ENCODE measurements around the gene INO80C. TPM values are rescaled to one million over a fixed set of nuclear protein-coding genes. Genes with fewer than 3 reads are reported as not detected.

The INO80C gene
- total RNA-seq, 4 donors from 2014 or later, result 5.3 to 6.4 (median 5.5) TPM

GRCh38 chr18:35441857-35442595 lies 55.7 kb downstream of the INO80C start:
- H3K4me1 ChIP-seq, result no peaks in the 10 kb centered on the region
- no peak overlapping the region for H3K27ac ChIP-seq
- in situ Hi-C loops (cut with MboI; ENCODE audit: low sequenced_read_pairs in 4 of 4), result no loop called here
- ATAC-seq (no peak), DNase-seq (no peak)
- H3K27me3 ChIP-seq, result no peaks in the 10 kb centered on the region
- no peaks in the 10 kb centered on the region for H3K9me3 ChIP-seq
- intact Hi-C loops (cut with DNase I; ENCODE audit: low total_unique reads), result no loop called here
- H3K4me3 ChIP-seq, result no peak overlapping the region
- TF ChIP-seq CTCF (IDR thresholded peaks at IDR 0.05 in 4 of 5, conservative IDR thresholded peaks at IDR 0.05 in 1 of 5) (no peak), POLR2A (IDR thresholded peaks at IDR 0.05) (no peak)
- no peaks in the 10 kb centered on the region for H3K36me3 ChIP-seq

GRCh38 chr18:35438480-35439234 lies 59.1 kb downstream of the INO80C start:
- DNase-seq (no peak), ATAC-seq (no peak)
- Histone ChIP-seq H3K4me3 (no peak overlapping the region), H3K27ac (no peak overlapping the region), H3K9me3 (no peaks in the 10 kb centered on the region), H3K27me3 (no peaks in the 10 kb centered on the region), H3K36me3 (no peaks in the 10 kb centered on the region), H3K4me1 (no peaks in the 10 kb centered on the region)
- no peak for TF ChIP-seq POLR2A (IDR thresholded peaks at IDR 0.05)
- no peak for TF ChIP-seq CTCF (IDR thresholded peaks at IDR 0.05 in 4 of 5, conservative IDR thresholded peaks at IDR 0.05 in 1 of 5)
- intact Hi-C loops (cut with DNase I; ENCODE audit: low total_unique reads), result no loop called here
- in situ Hi-C loops (cut with MboI; ENCODE audit: low sequenced_read_pairs in 4 of 4), result no loop called here

- H3K4me3 ChIP-seq, result no peak overlapping the region
- in situ Hi-C loops (cut with MboI; ENCODE audit: low sequenced_read_pairs in 4 of 4) (no loop called here), intact Hi-C loops (cut with DNase I; ENCODE audit: low total_unique reads) (no loop called here)
- ATAC-seq (no peak), DNase-seq (no peak)
- no peaks in the 10 kb centered on the region for H3K9me3 ChIP-seq
- no peaks in the 10 kb centered on the region for H3K4me1 ChIP-seq
- no peaks in the 10 kb centered on the region for H3K36me3 ChIP-seq
- no peak overlapping the region for H3K27ac ChIP-seq
- no peaks in the 10 kb centered on the region for H3K27me3 ChIP-seq
- TF ChIP-seq CTCF (IDR thresholded peaks at IDR 0.05 in 4 of 5, conservative IDR thresholded peaks at IDR 0.05 in 1 of 5), result no peak
- no peak for TF ChIP-seq POLR2A (IDR thresholded peaks at IDR 0.05)
Measured at GRCh38 chr18:35437836-35438235, 59.9 kb downstream of the INO80C start.

- H3K4me3 ChIP-seq, result no peak overlapping the region
- no peaks in the 10 kb centered on the region for H3K9me3 ChIP-seq
- no peak overlapping the region for H3K27ac ChIP-seq
- no peaks in the 10 kb centered on the region for H3K27me3 ChIP-seq
- TF ChIP-seq POLR2A (IDR thresholded peaks at IDR 0.05) (no peak), CTCF (IDR thresholded peaks at IDR 0.05 in 4 of 5, conservative IDR thresholded peaks at IDR 0.05 in 1 of 5) (no peak)
- in situ Hi-C loops (cut with MboI; ENCODE audit: low sequenced_read_pairs in 4 of 4) (no loop called here), intact Hi-C loops (cut with DNase I; ENCODE audit: low total_unique reads) (no loop called here)
- no peaks in the 10 kb centered on the region for H3K4me1 ChIP-seq
- no peaks in the 10 kb centered on the region for H3K36me3 ChIP-seq
- no peak for ATAC-seq
- no peak for DNase-seq
Measured at GRCh38 chr18:35436076-35436649, 61.6 kb downstream of the INO80C start.

Measured in gastrocnemius medialis (tissue), 4 donors.